ENCODE results near the gene PPP3CA. TPM values are rescaled to one million over a fixed set of nuclear protein-coding genes. Genes with fewer than 3 reads are reported as not detected.

PPP3CA gene
- total RNA-seq, 1 experiment from 2014 or later: 129 TPM

DNA sequence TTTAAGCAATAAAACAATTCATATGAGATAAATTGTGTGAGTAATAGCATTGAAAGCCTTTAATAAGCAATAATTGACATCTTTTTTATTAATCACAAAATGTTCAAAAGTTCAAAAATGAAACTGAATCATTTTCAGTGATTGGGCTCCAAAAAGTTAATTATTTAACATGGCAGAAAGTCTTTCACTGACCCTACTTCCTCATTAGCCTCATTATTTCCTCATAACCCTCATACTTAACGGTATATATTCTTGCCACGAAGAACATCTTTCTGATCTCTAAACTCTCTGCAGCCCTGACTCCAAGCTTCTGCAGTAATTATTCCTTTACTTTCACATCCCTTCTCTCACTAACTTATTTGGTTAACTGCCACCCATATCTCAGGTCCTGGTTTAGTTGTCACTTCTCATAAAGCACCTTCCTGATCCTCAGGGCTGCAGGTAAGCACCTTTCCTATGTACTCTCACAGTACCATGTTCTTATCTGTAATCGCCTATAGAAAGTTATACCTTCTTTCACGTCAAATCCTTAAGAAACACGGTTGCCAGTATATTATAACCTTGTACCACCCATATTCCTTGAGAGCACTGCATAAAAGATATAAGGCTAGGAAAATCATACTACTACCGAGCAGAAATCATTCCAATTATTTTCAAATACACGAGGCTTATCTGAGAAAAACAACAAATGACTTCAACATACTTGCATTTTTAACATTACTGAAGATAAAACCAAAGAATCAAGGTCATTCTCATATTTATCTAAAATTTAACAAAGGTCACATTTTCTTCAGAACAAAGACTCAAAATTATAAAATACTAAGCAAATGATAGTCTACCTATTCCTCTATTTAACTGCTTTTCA is 72.2 kb downstream of the PPP3CA start:
- POLR2A ChIA-PET (ENCODE audit: low non-redundant PET): no interaction called here
- H3K9me3 ChIP-seq (ENCODE audit: low read depth, low read length, poor library complexity, severe bottlenecking): no peaks in the 10 kb centered on the region

GRCh38 chr4:101271516-101271915 is 75.8 kb downstream of the PPP3CA start:
- intact Hi-C loops (cut with micrococcal nuclease; ENCODE audit: unreplicated experiment): no loop called here
- Histone ChIP-seq H3K4me3 (ENCODE audit: low read depth, low read length, poor library complexity, severe bottlenecking) (no peak overlapping the region), H3K36me3 (ENCODE audit: insufficient read depth, low read length, poor library complexity, severe bottlenecking) (no peaks in the 10 kb centered on the region), H3K9me3 (ENCODE audit: low read depth, low read length, poor library complexity, severe bottlenecking) (no peaks in the 10 kb centered on the region), H3K27me3 (replicated peaks; ENCODE audit: insufficient read depth, low read depth, low read length, poor library complexity) (no peaks in the 10 kb centered on the region), H3K27ac (ENCODE audit: low read depth, low read length, poor library complexity, severe bottlenecking) (peak overlapping the region; percentile 7), H3K4me1 (ENCODE audit: insufficient read depth, low read length, poor library complexity, severe bottlenecking) (peaks cover 46% of the 10 kb centered on the region)
- TF ChIP-seq EZH2 (IDR thresholded peaks at IDR 0.05; ENCODE audit: borderline replicate concordance, low read depth, low read length, poor library complexity, severe bottlenecking): no peak
- no peak for TF ChIP-seq CTCF (conservative IDR thresholded peaks at IDR 0.05; ENCODE audit: low read depth, low read length)
- POLR2A ChIA-PET (ENCODE audit: low non-redundant PET): no interaction called here
- CTCF ChIA-PET: no interaction called here
- DNase-seq (ENCODE audit: low spot score): peak; percentile 60
- no TSS peak for BruUV-seq (replicated peaks)

More for the DNA sequence above, 72.2 kb downstream of the PPP3CA start:
- Histone ChIP-seq H3K36me3 (ENCODE audit: insufficient read depth, low read length, poor library complexity, severe bottlenecking) (no peaks in the 10 kb centered on the region), H3K4me1 (ENCODE audit: insufficient read depth, low read length, poor library complexity, severe bottlenecking) (peaks cover 61% of the 10 kb centered on the region), H3K4me3 (ENCODE audit: low read depth, low read length, poor library complexity, severe bottlenecking) (no peak overlapping the region), H3K27ac (ENCODE audit: low read depth, low read length, poor library complexity, severe bottlenecking) (no peak overlapping the region), H3K27me3 (replicated peaks; ENCODE audit: insufficient read depth, low read depth, low read length, poor library complexity) (no peaks in the 10 kb centered on the region)
- TF ChIP-seq CTCF (conservative IDR thresholded peaks at IDR 0.05; ENCODE audit: low read depth, low read length): no peak
- TF ChIP-seq EZH2 (IDR thresholded peaks at IDR 0.05; ENCODE audit: borderline replicate concordance, low read depth, low read length, poor library complexity, severe bottlenecking): no peak
- intact Hi-C loops (cut with micrococcal nuclease; ENCODE audit: unreplicated experiment): no loop called here
- no peak for DNase-seq (ENCODE audit: low spot score)
- CTCF ChIA-PET: no interaction called here
- no TSS peak for BruUV-seq (replicated peaks)

GRCh38 chr4:101269682-101270081 is 77.6 kb downstream of the PPP3CA start:
- TF ChIP-seq CTCF (conservative IDR thresholded peaks at IDR 0.05; ENCODE audit: low read depth, low read length) (no peak), EZH2 (IDR thresholded peaks at IDR 0.05; ENCODE audit: borderline replicate concordance, low read depth, low read length, poor library complexity, severe bottlenecking) (no peak)
- H3K27me3 ChIP-seq (replicated peaks; ENCODE audit: insufficient read depth, low read depth, low read length, poor library complexity): no peaks in the 10 kb centered on the region
- H3K36me3 ChIP-seq (ENCODE audit: insufficient read depth, low read length, poor library complexity, severe bottlenecking): no peaks in the 10 kb centered on the region
- no peak overlapping the region for H3K4me3 ChIP-seq (ENCODE audit: low read depth, low read length, poor library complexity, severe bottlenecking)
- BruUV-seq (replicated peaks): no TSS peak
- intact Hi-C loops (cut with micrococcal nuclease; ENCODE audit: unreplicated experiment): no loop called here
- H3K27ac ChIP-seq (ENCODE audit: low read depth, low read length, poor library complexity, severe bottlenecking): no peak overlapping the region
- peaks cover 43% of the 10 kb centered on the region for H3K4me1 ChIP-seq (ENCODE audit: insufficient read depth, low read length, poor library complexity, severe bottlenecking)
- no peak for DNase-seq (ENCODE audit: low spot score)
- ChIA-PET CTCF (no interaction called here), POLR2A (ENCODE audit: low non-redundant PET) (no interaction called here)
- no peaks in the 10 kb centered on the region for H3K9me3 ChIP-seq (ENCODE audit: low read depth, low read length, poor library complexity, severe bottlenecking)

Data from A673 (cell line).